Small intestine (tissue), 7 donors: ENCODE data around the gene CHN2. TPM values are rescaled to one million over a fixed set of nuclear protein-coding genes. Genes with fewer than 3 reads are reported as not detected.

Source experiments
- DNase-seq, 2 donors: peaks; one replicate each; pipeline versions ENCODE4 v3.0.0 to v3.0.0-alpha.2; 2013
- FAIRE-seq: peaks from 2 replicates; lab custom pipeline; 2012; peaks lifted over from hg19 to GRCh38; lab: Jason Lieb, UNC
- H3K27ac ChIP-seq, 3 donors: one replicate each; pipeline ENCODE4 v1.5.1; 2013; ENCODE audit warnings: low read length in 2 of 3, mild to moderate bottlenecking in 2 of 3, control low read depth in 1 of 3, inconsistent platforms in 1 of 3, low read depth in 1 of 3, moderate library complexity in 1 of 3
- H3K27me3 ChIP-seq, 3 donors: one replicate each; pipeline ENCODE4 v1.6.1; 2013; ENCODE audit warnings: low read length in 3 of 3, inconsistent platforms in 1 of 3; ENCODE audit not compliant: control insufficient read depth in 3 of 3, insufficient read depth in 3 of 3
- H3K36me3 ChIP-seq, 3 donors: one replicate each; pipeline ENCODE4 v1.6.1; 2013; ENCODE audit warnings: low read length in 3 of 3, inconsistent platforms in 1 of 3, low read depth in 1 of 3, mild to moderate bottlenecking in 1 of 3, moderate library complexity in 1 of 3; ENCODE audit not compliant: control insufficient read depth in 3 of 3, insufficient read depth in 2 of 3
- H3K4me1 ChIP-seq, 3 donors: one replicate each; pipeline ENCODE4 v1.6.1; 2013; ENCODE audit warnings: low read length in 2 of 3, inconsistent platforms in 1 of 3, low read depth in 1 of 3, mild to moderate bottlenecking in 1 of 3, moderate library complexity in 1 of 3; ENCODE audit not compliant: control insufficient read depth in 3 of 3, insufficient read depth in 2 of 3
- H3K4me3 ChIP-seq, 3 donors: one replicate each; pipeline ENCODE4 v1.5.1; 2013; ENCODE audit warnings: low read length in 3 of 3, control low read depth in 1 of 3, inconsistent platforms in 1 of 3, low read depth in 1 of 3, mild to moderate bottlenecking in 1 of 3, moderate library complexity in 1 of 3
- H3K9me3 ChIP-seq, 2 donors: one replicate each; pipeline ENCODE4 v1.6.1; 2013; ENCODE audit warnings: low read depth in 1 of 2, low read length in 1 of 2; ENCODE audit not compliant: control insufficient read depth in 2 of 2, insufficient read depth in 1 of 2
- WGBS, 3 donors: extraction: QIAGEN DNeasy Blood & Tissue Kit; methylation state at CpG; one replicate each; pipeline ENCODE4 v1.1.7; 2013; 5-methylcytosine and 5-hydroxymethylcytosine counted together
- polyA plus RNA-seq, 4 donors: library from polyadenylated mRNA; stranded (reverse) in 3 of 4; unstranded in 1 of 4; fragments of 200-250 nt in 3 of 4; fragments of 120-200 nt in 1 of 4; gene quantifications; one replicate each; pipeline versions ENCODE4 v1.2.1 to v1.2.3, GENCODE V29; 2013
- donor health status: healthy with polysubstance abuse.
- donor health status: control.
- donor health status: control.
- donor health status: Bipolar disorder and iron deficiency.
- donor health status: healthy.

The CHN2 gene
- polyA plus RNA-seq, 4 donors, result 22.3 to 124 (median 45.2) TPM

DNA sequence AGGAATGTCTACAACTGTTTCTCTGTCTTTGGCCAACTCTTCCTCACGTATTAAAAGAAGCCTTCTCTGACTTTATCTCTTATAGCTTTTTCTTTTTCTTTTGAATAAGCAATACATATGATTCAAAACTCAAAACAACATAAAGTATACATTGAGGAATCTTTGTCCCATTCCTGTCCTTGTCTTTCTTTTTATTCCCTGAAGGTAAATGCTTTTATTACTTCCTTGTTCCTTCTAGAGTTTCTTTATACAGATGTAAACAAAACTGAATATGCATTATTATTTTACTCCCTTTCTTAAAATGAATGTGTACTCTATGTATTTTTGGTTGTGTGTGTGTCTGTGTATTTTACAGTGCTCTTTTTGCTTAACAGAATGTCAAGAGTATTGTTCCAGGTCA, 170.1 kb downstream of the CHN2 start:
- Histone ChIP-seq H3K4me1 (peaks cover under 1 to 3% (median 3%) of the 10 kb centered on the region in 3 donors), H3K9me3 (no peaks in the 10 kb centered on the region), H3K27me3 (no peaks in the 10 kb centered on the region), H3K36me3 (peaks cover 0 to 4% (median 0%) of the 10 kb centered on the region in 3 donors), H3K4me3 (no peak overlapping the region), H3K27ac (no peak overlapping the region)
- FAIRE-seq (peak; percentile 41), DNase-seq (no peak)
- 69 to 91% (median 76%) methylated on average over 1 of the region's 1 CpG for WGBS, 3 donors

GRCh38 chr7:29365423-29365822, 170.8 kb downstream of the CHN2 start:
- no peak for DNase-seq
- peaks cover 0 to 4% (median 0%) of the 10 kb centered on the region in 3 donors for H3K36me3 ChIP-seq
- no peak for FAIRE-seq
- H3K27me3 ChIP-seq, result no peaks in the 10 kb centered on the region
- H3K9me3 ChIP-seq, result no peaks in the 10 kb centered on the region
- no peak overlapping the region for H3K27ac ChIP-seq
- H3K4me1 ChIP-seq, result peaks cover 3 to 8% (median 3%) of the 10 kb centered on the region in 3 donors
- H3K4me3 ChIP-seq, result no peak overlapping the region
- 94 to 100% (median 94%) methylated on average over 1 of the region's 1 CpG for WGBS, 3 donors

GRCh38 chr7:29367784-29368183, 173.2 kb downstream of the CHN2 start:
- Histone ChIP-seq H3K27me3 (no peaks in the 10 kb centered on the region), H3K9me3 (no peaks in the 10 kb centered on the region), H3K27ac (no peak overlapping the region), H3K36me3 (peaks cover 0 to 4% (median 0%) of the 10 kb centered on the region in 3 donors), H3K4me1 (peaks cover 5 to 28% (median 9%) of the 10 kb centered on the region in 3 donors), H3K4me3 (no peak overlapping the region)
- DNase-seq, result no peak
- 77 to 93% (median 83%) methylated on average over 3 of the region's 3 CpGs for WGBS, 3 donors
- FAIRE-seq, result no peak

DNA sequence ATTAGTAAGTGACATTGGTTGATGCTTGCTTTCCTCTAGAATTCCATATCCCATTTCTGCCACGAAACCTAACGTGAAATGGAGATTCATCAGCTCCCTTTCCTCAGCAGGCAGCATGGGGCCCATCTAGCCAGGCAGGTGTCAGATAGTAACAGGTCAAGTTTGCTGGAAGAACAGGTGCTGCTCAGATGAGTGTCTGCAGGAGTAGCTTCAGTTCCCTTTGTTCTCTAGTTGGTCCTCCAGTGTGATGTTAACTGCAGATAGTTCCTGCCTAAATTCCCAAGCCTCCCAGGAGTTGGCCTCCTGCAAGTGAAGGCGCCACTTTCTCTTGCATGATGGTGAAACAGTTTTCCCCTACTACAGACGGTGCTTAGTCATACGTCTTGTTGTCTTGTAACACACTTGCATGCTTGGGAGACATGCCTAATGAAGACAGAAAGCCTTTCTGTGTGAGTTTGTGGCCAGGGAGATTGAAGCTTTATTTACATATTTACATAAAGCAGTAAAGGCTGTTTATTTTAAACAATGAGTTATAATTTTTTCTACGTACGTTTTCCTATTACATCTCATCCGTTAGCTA, 175.4 kb downstream of the CHN2 start:
- Histone ChIP-seq H3K27ac (peak overlapping the region in 2 of 3 donors; percentile 46 to 76), H3K4me3 (no peak overlapping the region), H3K27me3 (no peaks in the 10 kb centered on the region), H3K4me1 (peaks cover 2 to 32% (median 8%) of the 10 kb centered on the region in 3 donors), H3K9me3 (no peaks in the 10 kb centered on the region), H3K36me3 (peaks cover 0 to 4% (median 0%) of the 10 kb centered on the region in 3 donors)
- peak in 1 of 2 donors; percentile 8 for DNase-seq
- FAIRE-seq, result no peak
- WGBS, 3 donors, result 65 to 74% (median 70%) methylated on average over 8 of the region's 8 CpGs

GRCh38 chr7:29370531-29371314, 176.1 kb downstream of the CHN2 start:
- Histone ChIP-seq H3K4me1 (peaks cover 2 to 36% (median 8%) of the 10 kb centered on the region in 3 donors), H3K9me3 (no peaks in the 10 kb centered on the region), H3K27ac (peak overlapping the region; percentile 67 to 76 (median 74)), H3K36me3 (peaks cover 0 to 4% (median 0%) of the 10 kb centered on the region in 3 donors), H3K4me3 (no peak overlapping the region), H3K27me3 (no peaks in the 10 kb centered on the region)
- WGBS, 3 donors, result 28 to 53% (median 40%) methylated on average over 6 of the region's 6 CpGs
- DNase-seq (peak; percentile 77 to 97), FAIRE-seq (no peak)

DNA sequence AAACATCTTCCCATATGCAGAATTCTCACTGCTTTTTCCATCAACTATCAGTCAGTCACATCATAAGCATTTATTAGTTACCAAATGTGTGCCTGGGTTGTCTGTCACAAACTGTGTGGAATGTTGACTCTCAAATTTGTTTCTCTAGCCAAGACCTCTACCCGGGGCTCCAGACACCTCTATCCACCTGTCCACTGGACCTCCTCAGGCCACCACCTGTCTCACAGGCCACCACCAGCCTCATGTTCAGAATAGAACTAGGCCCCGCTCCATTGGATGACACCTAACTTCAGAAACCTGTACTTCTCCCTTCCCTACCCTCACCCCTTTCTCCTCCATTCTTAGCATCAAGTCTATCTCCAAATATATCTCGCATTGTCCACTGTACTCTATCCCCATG, 176.9 kb downstream of the CHN2 start:
- Histone ChIP-seq H3K27ac (peak overlapping the region; percentile 67 to 76 (median 74)), H3K4me3 (no peak overlapping the region), H3K9me3 (no peaks in the 10 kb centered on the region), H3K27me3 (no peaks in the 10 kb centered on the region), H3K36me3 (peaks cover 0 to 4% (median 0%) of the 10 kb centered on the region in 3 donors), H3K4me1 (peaks cover 5 to 38% (median 9%) of the 10 kb centered on the region in 3 donors)
- WGBS, 3 donors, result 92 to 94% (median 94%) methylated on average over 3 of the region's 3 CpGs
- DNase-seq, result no peak
- FAIRE-seq, result no peak

DNA sequence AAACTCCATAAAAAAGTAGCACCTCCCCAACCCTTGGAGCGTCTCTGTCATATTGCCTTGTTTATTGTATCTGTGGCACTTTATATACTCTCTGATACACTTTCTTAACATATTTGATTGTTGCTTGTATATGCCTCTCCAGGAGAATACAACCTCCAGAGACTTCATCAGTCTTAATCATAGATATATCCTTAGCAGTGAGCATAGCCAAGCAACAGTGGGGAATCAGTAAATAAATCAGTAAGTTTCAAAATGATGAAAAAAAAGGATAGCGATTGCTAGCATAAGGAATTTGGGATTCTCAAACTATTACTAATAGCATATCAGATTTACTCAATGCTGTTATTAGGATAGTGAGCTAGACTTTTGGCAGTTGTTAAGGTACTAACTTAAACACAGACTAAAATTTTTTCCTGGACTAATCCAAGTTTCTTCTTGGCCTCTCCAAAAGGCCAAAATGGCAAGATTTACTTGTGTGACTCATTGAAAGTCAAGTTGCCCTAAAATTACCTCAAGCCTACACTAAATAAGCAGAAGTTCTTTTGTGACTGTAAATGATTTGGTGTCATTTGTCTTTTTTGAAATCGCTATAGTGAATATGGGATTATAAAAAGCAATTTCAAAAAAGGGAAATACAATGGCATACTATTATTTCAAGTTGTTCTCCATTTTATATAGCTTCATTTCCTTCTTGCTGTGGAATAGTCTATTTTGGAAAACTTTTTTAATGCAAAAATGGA, 177.9 kb downstream of the CHN2 start:
- FAIRE-seq, result no peak
- peak overlapping the region in 1 of 3 donors; percentile 8 for H3K27ac ChIP-seq
- 73 to 79% (median 74%) methylated on average over 3 of the region's 3 CpGs for WGBS, 3 donors

More for the DNA sequence above, 177.9 kb downstream of the CHN2 start:
- no peak for DNase-seq
- Histone ChIP-seq H3K4me1 (peaks cover 6 to 46% (median 12%) of the 10 kb centered on the region in 3 donors), H3K4me3 (no peak overlapping the region), H3K36me3 (peaks cover 0 to 4% (median 0%) of the 10 kb centered on the region in 3 donors), H3K9me3 (no peaks in the 10 kb centered on the region), H3K27me3 (no peaks in the 10 kb centered on the region)
